ENCODE data around the gene ZNF157. TPM values are rescaled to one million over a fixed set of nuclear protein-coding genes. Genes with fewer than 3 reads are reported as not detected.
"Not testable (repeated sequence)": the region's sequence is repeated elsewhere in the genome, so short reads cannot be mapped to it uniquely, and the experiment has no call there.

The ZNF157 gene
- total RNA-seq (under 1 TPM in 5 of 9 donors, not detected in 4; 0.14 to 0.28 (median 0.26) TPM), polyA plus RNA-seq (under 1 TPM; 0.10 to 0.20 (median 0.16) TPM)
- long read RNA-seq, donor 1, result 0 reads
- long read RNA-seq, donor 2, result 0 reads
- long read RNA-seq, donor 3, result 0 reads
- long read RNA-seq, donor 4, result 0 reads
- long read RNA-seq, donor 5, result 0 reads
- long read RNA-seq, donor 6, result 0 reads
- long read RNA-seq, donor 7, result 0 reads
- long read RNA-seq, donor 8, result 0 reads
- long read RNA-seq, donor 9, result 0 reads
- long read RNA-seq, donor 10, result 0 reads

GRCh38 chrX:47370278-47370677, at the start of gene ZNF157:
Gene ZNF157 (plus strand): TSS chrX:47370578. CDS start chrX:47370669, 91 bp downstream.
- no peak within 1 kb of the TSS for H3K4me3 ChIP-seq
- H3K27ac ChIP-seq, result no peak within 1 kb of the TSS
- DNase-seq, result no peak
- no peak for TF ChIP-seq CTCF (IDR thresholded peaks at IDR 0.05)
- no peak for TF ChIP-seq POLR2A (IDR thresholded peaks at IDR 0.05)
- 64 to 100% (median 81%) methylated on average over 2 to 3 of the region's 3 CpGs for WGBS, 4 donors
- no peaks in the 10 kb centered on the region for H3K27me3 ChIP-seq
- intact Hi-C loops (cut with DNase I), result no loop called here
- no peaks in the 10 kb centered on the region for H3K36me3 ChIP-seq (replicated peaks in 1 of 2)
- H3K9me3 ChIP-seq (replicated peaks in 1 of 3), result no peaks in the 10 kb centered on the region
- no peaks in the 10 kb centered on the region for H3K4me1 ChIP-seq (replicated peaks in 1 of 2)

GRCh38 chrX:47321386-47321785, 49.0 kb upstream of the ZNF157 start:
- no peaks in the 10 kb centered on the region for H3K36me3 ChIP-seq (replicated peaks in 1 of 2)
- no peaks in the 10 kb centered on the region for H3K9me3 ChIP-seq (replicated peaks in 1 of 3)
- WGBS, 4 donors, result 31 to 71% (median 42%) methylated on average over 1 to 19 of the region's 19 CpGs
- no peak overlapping the region for H3K27ac ChIP-seq
- H3K27me3 ChIP-seq, result no peaks in the 10 kb centered on the region
- TF ChIP-seq POLR2A (IDR thresholded peaks at IDR 0.05), result no peak
- TF ChIP-seq CTCF (IDR thresholded peaks at IDR 0.05), result no peak
- DNase-seq, result peak; percentile 61 to 80 (median 66)
- H3K4me3 ChIP-seq, result no peak overlapping the region
- intact Hi-C loops (cut with DNase I), result no loop called here
- no peaks in the 10 kb centered on the region for H3K4me1 ChIP-seq (replicated peaks in 1 of 2)

- WGBS, 4 donors, result 76 to 86% (median 84%) methylated on average over 9 to 20 of the region's 20 CpGs
- no peak overlapping the region for H3K4me3 ChIP-seq
- H3K27me3 ChIP-seq, result no peaks in the 10 kb centered on the region
- intact Hi-C loops (cut with DNase I), result no loop called here
- no peaks in the 10 kb centered on the region for H3K36me3 ChIP-seq (replicated peaks in 1 of 2)
- no peak for TF ChIP-seq POLR2A (IDR thresholded peaks at IDR 0.05)
- TF ChIP-seq CTCF (IDR thresholded peaks at IDR 0.05), result no peak
- no peak for DNase-seq
- no peaks in the 10 kb centered on the region for H3K4me1 ChIP-seq (replicated peaks in 1 of 2)
- no peak overlapping the region for H3K27ac ChIP-seq
- no peaks in the 10 kb centered on the region for H3K9me3 ChIP-seq (replicated peaks in 1 of 3)
Measured at GRCh38 chrX:47321823-47322371, 48.5 kb upstream of the ZNF157 start.

GRCh38 chrX:47327902-47328301, 42.5 kb upstream of the ZNF157 start:
- Histone ChIP-seq H3K4me3 (no peak overlapping the region), H3K27ac (no peak overlapping the region), H3K4me1 (replicated peaks in 1 of 2) (no peaks in the 10 kb centered on the region), H3K36me3 (replicated peaks in 1 of 2) (no peaks in the 10 kb centered on the region), H3K27me3 (no peaks in the 10 kb centered on the region), H3K9me3 (replicated peaks in 1 of 3) (no peaks in the 10 kb centered on the region)
- intact Hi-C loops (cut with DNase I), result no loop called here
- TF ChIP-seq POLR2A (IDR thresholded peaks at IDR 0.05) (no peak), CTCF (IDR thresholded peaks at IDR 0.05) (no peak)
- 80 to 83% (median 83%) methylated on average over 5 to 6 of the region's 6 CpGs for WGBS, 4 donors
- no peak for DNase-seq

- H3K4me1 ChIP-seq (replicated peaks in 1 of 2); H3K4me3 ChIP-seq; H3K9me3 ChIP-seq (replicated peaks in 1 of 3); H3K27me3 ChIP-seq; H3K27ac ChIP-seq; H3K36me3 ChIP-seq (replicated peaks in 1 of 2); intact Hi-C loops (cut with DNase I): not testable (repeated sequence)
- peak in 2 of 7 donors; percentile 19 to 36 for DNase-seq
- WGBS, 4 donors, result 20 to 44% (median 34%) methylated on average over 2 to 5 of the region's 5 CpGs
Measured at GRCh38 chrX:47332729-47333128, 37.6 kb upstream of the ZNF157 start.

Data from adrenal gland (tissue), 19 donors.